ENCODE data around the gene GNA12.

DNA sequence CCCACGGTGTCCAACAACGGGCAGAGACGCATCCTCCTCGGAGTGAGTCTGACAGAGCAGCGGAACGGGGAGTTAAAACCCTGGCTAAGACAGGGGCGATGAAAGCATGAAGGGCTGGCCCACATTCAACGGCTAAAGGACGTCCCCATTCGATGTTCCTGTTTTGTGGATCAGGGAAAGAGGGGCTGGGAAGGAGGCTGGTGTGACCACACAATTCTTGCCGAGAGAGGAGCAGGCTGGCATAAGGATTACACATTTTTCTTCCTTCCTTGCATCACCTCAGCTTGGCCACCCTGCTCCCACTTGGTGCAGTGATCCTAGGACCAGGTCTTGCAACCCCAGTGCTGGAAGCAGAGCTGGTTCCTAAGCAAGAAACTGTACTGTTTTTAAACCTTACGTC, 67.7 kb downstream of the GNA12 start:
- TF ChIP-seq, protein P1, sequence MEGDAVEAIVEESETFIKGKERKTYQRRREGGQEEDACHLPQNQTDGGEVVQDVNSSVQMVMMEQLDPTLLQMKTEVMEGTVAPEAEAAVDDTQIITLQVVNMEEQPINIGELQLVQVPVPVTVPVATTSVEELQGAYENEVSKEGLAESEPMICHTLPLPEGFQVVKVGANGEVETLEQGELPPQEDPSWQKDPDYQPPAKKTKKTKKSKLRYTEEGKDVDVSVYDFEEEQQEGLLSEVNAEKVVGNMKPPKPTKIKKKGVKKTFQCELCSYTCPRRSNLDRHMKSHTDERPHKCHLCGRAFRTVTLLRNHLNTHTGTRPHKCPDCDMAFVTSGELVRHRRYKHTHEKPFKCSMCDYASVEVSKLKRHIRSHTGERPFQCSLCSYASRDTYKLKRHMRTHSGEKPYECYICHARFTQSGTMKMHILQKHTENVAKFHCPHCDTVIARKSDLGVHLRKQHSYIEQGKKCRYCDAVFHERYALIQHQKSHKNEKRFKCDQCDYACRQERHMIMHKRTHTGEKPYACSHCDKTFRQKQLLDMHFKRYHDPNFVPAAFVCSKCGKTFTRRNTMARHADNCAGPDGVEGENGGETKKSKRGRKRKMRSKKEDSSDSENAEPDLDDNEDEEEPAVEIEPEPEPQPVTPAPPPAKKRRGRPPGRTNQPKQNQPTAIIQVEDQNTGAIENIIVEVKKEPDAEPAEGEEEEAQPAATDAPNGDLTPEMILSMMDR (IDR thresholded peaks at IDR 0.05) = no peak
- TF ChIP-seq SMC3 (IDR thresholded peaks at IDR 0.05; ENCODE audit: low read depth, low read length) = no peak
- TF ChIP-seq TCF12 (IDR thresholded peaks at IDR 0.05) = no peak
- TF ChIP-seq NRF1 (IDR thresholded peaks at IDR 0.05; ENCODE audit: low read depth, low read length) = no peak
- TF ChIP-seq, protein P2, sequence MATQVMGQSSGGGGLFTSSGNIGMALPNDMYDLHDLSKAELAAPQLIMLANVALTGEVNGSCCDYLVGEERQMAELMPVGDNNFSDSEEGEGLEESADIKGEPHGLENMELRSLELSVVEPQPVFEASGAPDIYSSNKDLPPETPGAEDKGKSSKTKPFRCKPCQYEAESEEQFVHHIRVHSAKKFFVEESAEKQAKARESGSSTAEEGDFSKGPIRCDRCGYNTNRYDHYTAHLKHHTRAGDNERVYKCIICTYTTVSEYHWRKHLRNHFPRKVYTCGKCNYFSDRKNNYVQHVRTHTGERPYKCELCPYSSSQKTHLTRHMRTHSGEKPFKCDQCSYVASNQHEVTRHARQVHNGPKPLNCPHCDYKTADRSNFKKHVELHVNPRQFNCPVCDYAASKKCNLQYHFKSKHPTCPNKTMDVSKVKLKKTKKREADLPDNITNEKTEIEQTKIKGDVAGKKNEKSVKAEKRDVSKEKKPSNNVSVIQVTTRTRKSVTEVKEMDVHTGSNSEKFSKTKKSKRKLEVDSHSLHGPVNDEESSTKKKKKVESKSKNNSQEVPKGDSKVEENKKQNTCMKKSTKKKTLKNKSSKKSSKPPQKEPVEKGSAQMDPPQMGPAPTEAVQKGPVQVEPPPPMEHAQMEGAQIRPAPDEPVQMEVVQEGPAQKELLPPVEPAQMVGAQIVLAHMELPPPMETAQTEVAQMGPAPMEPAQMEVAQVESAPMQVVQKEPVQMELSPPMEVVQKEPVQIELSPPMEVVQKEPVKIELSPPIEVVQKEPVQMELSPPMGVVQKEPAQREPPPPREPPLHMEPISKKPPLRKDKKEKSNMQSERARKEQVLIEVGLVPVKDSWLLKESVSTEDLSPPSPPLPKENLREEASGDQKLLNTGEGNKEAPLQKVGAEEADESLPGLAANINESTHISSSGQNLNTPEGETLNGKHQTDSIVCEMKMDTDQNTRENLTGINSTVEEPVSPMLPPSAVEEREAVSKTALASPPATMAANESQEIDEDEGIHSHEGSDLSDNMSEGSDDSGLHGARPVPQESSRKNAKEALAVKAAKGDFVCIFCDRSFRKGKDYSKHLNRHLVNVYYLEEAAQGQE (IDR thresholded peaks at IDR 0.05; ENCODE audit: low read depth, low read length) = no peak
- TF ChIP-seq SIN3A (IDR thresholded peaks at IDR 0.05; ENCODE audit: borderline replicate concordance, low read depth, low read length) = no peak
- no peak for TF ChIP-seq FOXM1 (IDR thresholded peaks at IDR 0.05; ENCODE audit: low read depth)
- TF ChIP-seq CHD2 (IDR thresholded peaks at IDR 0.05; ENCODE audit: low read length, partially characterized antibody) = no peak
- no peak for TF ChIP-seq YY1 (IDR thresholded peaks at IDR 0.05; ENCODE audit: low read depth)
- TF ChIP-seq FOSL2 (IDR thresholded peaks at IDR 0.05; ENCODE audit: borderline replicate concordance, low read depth) = no peak
- TF ChIP-seq, protein P3, sequence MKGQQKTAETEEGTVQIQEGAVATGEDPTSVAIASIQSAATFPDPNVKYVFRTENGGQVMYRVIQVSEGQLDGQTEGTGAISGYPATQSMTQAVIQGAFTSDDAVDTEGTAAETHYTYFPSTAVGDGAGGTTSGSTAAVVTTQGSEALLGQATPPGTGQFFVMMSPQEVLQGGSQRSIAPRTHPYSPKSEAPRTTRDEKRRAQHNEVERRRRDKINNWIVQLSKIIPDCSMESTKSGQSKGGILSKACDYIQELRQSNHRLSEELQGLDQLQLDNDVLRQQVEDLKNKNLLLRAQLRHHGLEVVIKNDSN (IDR thresholded peaks at IDR 0.05; ENCODE audit: borderline replicate concordance, low read depth) = no peak
- TF ChIP-seq RCOR1 (IDR thresholded peaks at IDR 0.05; ENCODE audit: low read length) = no peak
